Neural progenitor cell (in vitro differentiated cells): ENCODE results near the gene SBF2. TPM values are rescaled to one million over a fixed set of nuclear protein-coding genes. Genes with fewer than 3 reads are reported as not detected.

Experiments used
- DNase-seq: peaks from one replicate; pipeline ENCODE4 v3.0.0-alpha.2; 2016; ENCODE audit warnings: low spot score
- H2AFZ ChIP-seq: fragments of 200-600 bp; sonication (generic); replicated peaks from 2 replicates; pipeline ENCODE4 v1.6.1; 2016; ENCODE audit warnings: antibody characterized with exemption
- H3F3A ChIP-seq: fragments of 200-600 bp; sonication (generic); 2 replicates; pipeline ENCODE4 v1.6.1; 2016; ENCODE audit warnings: antibody characterized with exemption, low read depth
- H3K27ac ChIP-seq: fragments of 200-600 bp; sonication (generic); 2 replicates; pipeline ENCODE4 v1.5.1; 2016; ENCODE audit warnings: mild to moderate bottlenecking
- H3K27me3 ChIP-seq: fragments of 200-600 bp; sonication (generic); 2 replicates; pipeline ENCODE4 v1.6.1; 2016; ENCODE audit warnings: mild to moderate bottlenecking, moderate library complexity
- H3K36me3 ChIP-seq: fragments of 200-600 bp; sonication (generic); 2 replicates; pipeline ENCODE4 v1.5.1; 2016
- H3K4me1 ChIP-seq: fragments of 200-600 bp; sonication (generic); 2 replicates; pipeline ENCODE4 v1.6.1; 2016; ENCODE audit warnings: mixed run types
- H3K4me2 ChIP-seq: fragments of 200-600 bp; sonication (generic); 2 replicates; pipeline ENCODE4 v1.6.1; 2016
- H3K4me3 ChIP-seq: fragments of 200-600 bp; sonication (generic); 2 replicates; pipeline ENCODE4 v1.5.1; 2016
- H3K79me2 ChIP-seq: fragments of 200-600 bp; sonication (generic); 2 replicates; pipeline ENCODE4 v1.6.1; 2016; ENCODE audit warnings: low read depth
- H3K9ac ChIP-seq: fragments of 200-600 bp; sonication (generic); 2 replicates; pipeline ENCODE4 v1.6.1; 2016
- H3K9me3 ChIP-seq: fragments of 200-600 bp; sonication (generic); 2 replicates; pipeline ENCODE4 v1.5.1; 2016; ENCODE audit warnings: low read depth
- H4K20me1 ChIP-seq: fragments of 200-600 bp; sonication (generic); 2 replicates; pipeline ENCODE4 v1.6.1; 2016; ENCODE audit warnings: low read depth
- H3K27ac Mint-ChIP-seq: 3 replicates; pipeline ENCODE4 v1.8.0; 2021; ENCODE audit warnings: mixed read lengths
- H3K27me3 Mint-ChIP-seq: 2 replicates; pipeline ENCODE4 v1.8.0; 2022; ENCODE audit warnings: low read depth, mild to moderate bottlenecking, inconsistent platforms, moderate library complexity, mixed read lengths; ENCODE audit not compliant: insufficient read depth
- H3K36me3 Mint-ChIP-seq: 3 replicates; pipeline ENCODE4 v1.8.0; 2021; ENCODE audit warnings: mixed read lengths
- H3K4me1 Mint-ChIP-seq: 3 replicates; pipeline ENCODE4 v1.8.0; 2021; ENCODE audit warnings: mixed read lengths
- H3K4me3 Mint-ChIP-seq: 3 replicates; pipeline ENCODE4 v1.8.0; 2021; ENCODE audit warnings: mild to moderate bottlenecking, moderate library complexity, mixed read lengths
- H3K9me3 Mint-ChIP-seq: 3 replicates; pipeline ENCODE4 v1.8.0; 2020; ENCODE audit warnings: mixed read lengths
- EZH2 ChIP-seq: fragments of 200-600 bp; sonication (generic); IDR thresholded peaks from 2 replicates; pipeline ENCODE4 v1.6.1; 2017; ENCODE audit warnings: antibody characterized with exemption, mild to moderate bottlenecking, moderate library complexity
- EZH2phosphoT487 ChIP-seq: fragments of 200-600 bp; sonication (generic); IDR thresholded peaks from 2 replicates; pipeline ENCODE4 v1.6.1; 2017; ENCODE audit warnings: antibody characterized with exemption
- total RNA-seq: library from RNA; depleted of rRNA; stranded (reverse); fragments of >200 nt; gene quantifications from 2 replicates; pipeline ENCODE4 v1.2.3, GENCODE V29; 2015; ENCODE audit warnings: low replicate concordance
- TF ChIP-seq, protein P1 (sequence below): fragments of 200-600 bp; sonication (generic); IDR thresholded peaks from 2 replicates; pipeline ENCODE4 v1.5.1; 2017; ENCODE audit warnings: antibody characterized with exemption, mild to moderate bottlenecking

The SBF2 gene
- total RNA-seq, 1 donor from 2014 or later: 48.2 TPM

DNA sequence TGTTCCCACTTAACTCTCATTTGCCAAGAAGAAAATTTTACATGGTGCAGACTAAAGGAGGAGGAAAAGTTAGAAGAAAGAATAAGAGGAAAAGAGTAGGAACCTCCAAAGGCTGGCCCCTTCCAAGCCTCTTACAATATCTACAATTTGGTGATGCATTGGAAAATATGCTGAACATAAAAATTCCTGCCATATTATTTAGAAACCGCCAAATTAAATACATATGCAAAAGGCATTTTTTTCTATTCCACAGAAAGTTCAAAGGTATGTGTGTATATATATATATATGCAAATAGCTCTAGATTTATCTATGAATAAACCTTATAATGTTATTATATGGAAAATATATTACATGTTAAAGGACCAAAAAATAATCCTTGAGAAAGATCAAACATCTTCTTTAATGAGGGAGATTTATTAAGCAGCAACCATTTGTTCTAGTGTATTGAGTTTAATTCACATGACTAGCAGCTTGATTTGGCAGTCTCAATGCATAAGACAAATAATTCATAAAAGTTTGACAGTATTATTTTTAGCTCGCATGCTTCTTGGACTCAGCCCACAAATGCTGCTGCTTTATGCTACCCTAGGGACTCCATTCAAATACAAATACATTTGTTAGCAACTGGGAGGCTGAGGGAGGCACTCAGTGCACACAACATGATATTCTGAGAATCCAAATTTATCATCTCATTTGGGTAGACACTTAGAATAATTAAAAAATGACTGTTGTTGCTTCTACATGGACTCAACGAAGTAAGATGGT lies 184.9 kb downstream of the SBF2 start:
- no peak overlapping the region for H3K27ac Mint-ChIP-seq
- TF ChIP-seq, protein P1, sequence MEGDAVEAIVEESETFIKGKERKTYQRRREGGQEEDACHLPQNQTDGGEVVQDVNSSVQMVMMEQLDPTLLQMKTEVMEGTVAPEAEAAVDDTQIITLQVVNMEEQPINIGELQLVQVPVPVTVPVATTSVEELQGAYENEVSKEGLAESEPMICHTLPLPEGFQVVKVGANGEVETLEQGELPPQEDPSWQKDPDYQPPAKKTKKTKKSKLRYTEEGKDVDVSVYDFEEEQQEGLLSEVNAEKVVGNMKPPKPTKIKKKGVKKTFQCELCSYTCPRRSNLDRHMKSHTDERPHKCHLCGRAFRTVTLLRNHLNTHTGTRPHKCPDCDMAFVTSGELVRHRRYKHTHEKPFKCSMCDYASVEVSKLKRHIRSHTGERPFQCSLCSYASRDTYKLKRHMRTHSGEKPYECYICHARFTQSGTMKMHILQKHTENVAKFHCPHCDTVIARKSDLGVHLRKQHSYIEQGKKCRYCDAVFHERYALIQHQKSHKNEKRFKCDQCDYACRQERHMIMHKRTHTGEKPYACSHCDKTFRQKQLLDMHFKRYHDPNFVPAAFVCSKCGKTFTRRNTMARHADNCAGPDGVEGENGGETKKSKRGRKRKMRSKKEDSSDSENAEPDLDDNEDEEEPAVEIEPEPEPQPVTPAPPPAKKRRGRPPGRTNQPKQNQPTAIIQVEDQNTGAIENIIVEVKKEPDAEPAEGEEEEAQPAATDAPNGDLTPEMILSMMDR: no peak
- TF ChIP-seq EZH2phosphoT487 (no peak), EZH2 (no peak)
- Histone ChIP-seq H3K27ac (no peak overlapping the region), H3K9me3 (no peaks in the 10 kb centered on the region), H2AFZ (no peak overlapping the region), H3F3A (no peaks in the 10 kb centered on the region), H3K79me2 (no peaks in the 10 kb centered on the region), H3K4me2 (no peak overlapping the region), H3K9ac (no peak overlapping the region), H3K4me3 (no peak overlapping the region), H4K20me1 (no peaks in the 10 kb centered on the region), H3K4me1 (peaks cover 17% of the 10 kb centered on the region), H3K27me3 (no peaks in the 10 kb centered on the region), H3K36me3 (no peaks in the 10 kb centered on the region)
- no peak for DNase-seq
- no peaks in the 10 kb centered on the region for H3K4me1 Mint-ChIP-seq
- no peak overlapping the region for H3K4me3 Mint-ChIP-seq
- H3K9me3 Mint-ChIP-seq: no peaks in the 10 kb centered on the region
- no peaks in the 10 kb centered on the region for H3K27me3 Mint-ChIP-seq
- H3K36me3 Mint-ChIP-seq: peaks cover 3% of the 10 kb centered on the region

- DNase-seq: no peak
- no peaks in the 10 kb centered on the region for H3K27me3 ChIP-seq
- H3K9me3 ChIP-seq: no peaks in the 10 kb centered on the region
- no peak overlapping the region for H3K4me3 Mint-ChIP-seq
- TF ChIP-seq EZH2phosphoT487: no peak
- TF ChIP-seq, protein P1: no peak
- TF ChIP-seq EZH2: no peak
- no peak overlapping the region for H2AFZ ChIP-seq
- H3K9me3 Mint-ChIP-seq: no peaks in the 10 kb centered on the region
- no peaks in the 10 kb centered on the region for H3K36me3 ChIP-seq
- peaks cover 24% of the 10 kb centered on the region for H3K4me1 ChIP-seq
- H3K27ac Mint-ChIP-seq: no peak overlapping the region
- H3K4me2 ChIP-seq: no peak overlapping the region
- H3K4me1 Mint-ChIP-seq: no peaks in the 10 kb centered on the region
- no peaks in the 10 kb centered on the region for H3K27me3 Mint-ChIP-seq
- H3K9ac ChIP-seq: no peak overlapping the region
- H3K4me3 ChIP-seq: no peak overlapping the region
- H4K20me1 ChIP-seq: no peaks in the 10 kb centered on the region
- no peaks in the 10 kb centered on the region for H3F3A ChIP-seq
- H3K36me3 Mint-ChIP-seq: peaks cover 3% of the 10 kb centered on the region
- no peaks in the 10 kb centered on the region for H3K79me2 ChIP-seq
- no peak overlapping the region for H3K27ac ChIP-seq
Observed at GRCh38 chr11:10107497-10107896, 186.5 kb downstream of the SBF2 start.

- H3K27me3 Mint-ChIP-seq: no peaks in the 10 kb centered on the region
- H3K4me1 Mint-ChIP-seq: no peaks in the 10 kb centered on the region
- no peaks in the 10 kb centered on the region for H3K4me1 ChIP-seq
- H3K9me3 ChIP-seq: peaks cover 9% of the 10 kb centered on the region
- H3K36me3 Mint-ChIP-seq: peaks cover 15% of the 10 kb centered on the region
- no peak overlapping the region for H3K4me2 ChIP-seq
- H3K27ac Mint-ChIP-seq: no peak overlapping the region
- no peak overlapping the region for H3K4me3 ChIP-seq
- no peak for DNase-seq
- TF ChIP-seq EZH2phosphoT487 (no peak), EZH2 (no peak)
- TF ChIP-seq, protein P1: no peak
- H3K36me3 ChIP-seq: peaks cover 3% of the 10 kb centered on the region
- H3K4me3 Mint-ChIP-seq: no peak overlapping the region
- H3F3A ChIP-seq: no peaks in the 10 kb centered on the region
- no peaks in the 10 kb centered on the region for H3K79me2 ChIP-seq
- H3K27ac ChIP-seq: no peak overlapping the region
- no peaks in the 10 kb centered on the region for H4K20me1 ChIP-seq
- H2AFZ ChIP-seq: no peak overlapping the region
- peaks cover 19% of the 10 kb centered on the region for H3K9me3 Mint-ChIP-seq
- H3K27me3 ChIP-seq: no peaks in the 10 kb centered on the region
- no peak overlapping the region for H3K9ac ChIP-seq
Observed at GRCh38 chr11:10097615-10098014, 196.4 kb downstream of the SBF2 start.
